Melanocyte of skin (primary cell): ENCODE data around the gene ZFAND2A. TPM values are rescaled to one million over a fixed set of nuclear protein-coding genes. Genes with fewer than 3 reads are reported as not detected.

ENCODE experiments used
- total RNA-seq, 2 donors: library from RNA; depleted of rRNA; stranded (reverse); fragments of >200 nt; gene quantifications; 2 replicates each; pipeline ENCODE4 v1.2.3, GENCODE V29; 2012

The ZFAND2A gene
- 10 to 100 TPM; 12.4 to 19.3 TPM for total RNA-seq

GRCh38 chr7:1159891-1160669 is at the start of gene ZFAND2A:
ZFAND2A (minus strand) TSS chr7:1160196; CDS start chr7:1158212, 1,984 bp downstream.

Other genes starting within 250 kb of the ZFAND2A start
- gene ADAP1, start 205.5 kb downstream of the ZFAND2A start, total RNA-seq, result under 1 TPM; 0.34 to 1.00 TPM
- 1 to 10 TPM; 5.9 to 6.7 TPM for gene COX19, start 184.6 kb downstream of the ZFAND2A start, total RNA-seq
- not detected for gene CYP2W1, start 177.0 kb downstream of the ZFAND2A start, total RNA-seq
- 1 to 10 TPM; 1.3 to 2.1 TPM for gene GPR146, start 115.7 kb downstream of the ZFAND2A start, total RNA-seq
- gene GPER1, start 72.1 kb downstream of the ZFAND2A start, total RNA-seq, result 1 to 10 TPM; 2.4 to 3.7 TPM
- not detected for gene UNCX, start 72.7 kb upstream of the ZFAND2A start, total RNA-seq